Amniotic stem cell (primary cell): Measurements from ENCODE around the gene PTTG1.
"Not testable (repeated sequence)": the region's sequence is repeated elsewhere in the genome, so short reads cannot be mapped to it uniquely, and the experiment has no call there.

Source experiments
- DNase-seq: peaks from one replicate; lab custom pipeline; 2025; lab: John Stamatoyannopoulos, UW

PTTG1 gene

GRCh38 chr5:160423099-160423498, 1.4 kb downstream of the PTTG1 start:
- DNase-seq = no peak

GRCh38 chr5:160427607-160428006, 6.0 kb downstream of the PTTG1 start:
- DNase-seq = no peak

- no peak for DNase-seq
These were observed 10.5 kb downstream of the PTTG1 start for GRCh38 chr5:160432196-160432595.

GRCh38 chr5:160432787-160433186, 11.1 kb downstream of the PTTG1 start:
- no peak for DNase-seq

GRCh38 chr5:160434022-160434531, 12.4 kb downstream of the PTTG1 start:
- no peak for DNase-seq

GRCh38 chr5:160435532-160435931, 13.9 kb downstream of the PTTG1 start:
- no peak for DNase-seq

- DNase-seq = no peak
These were observed 14.4 kb downstream of the PTTG1 start for GRCh38 chr5:160436017-160436416.

- DNase-seq = not testable (repeated sequence)
These were observed 15.0 kb downstream of the PTTG1 start for GRCh38 chr5:160436661-160437060.

GRCh38 chr5:160437271-160437670, 15.6 kb downstream of the PTTG1 start:
- DNase-seq = no peak

GRCh38 chr5:160438316-160439204, 16.9 kb downstream of the PTTG1 start:
- peak; percentile 57 for DNase-seq

- DNase-seq = peak; percentile 6
These were observed 17.5 kb downstream of the PTTG1 start for GRCh38 chr5:160439205-160439600.

- DNase-seq = no peak
These were observed 19.7 kb downstream of the PTTG1 start for GRCh38 chr5:160441311-160441781.

- DNase-seq = no peak
These were observed 21.3 kb downstream of the PTTG1 start for GRCh38 chr5:160442824-160443431.

GRCh38 chr5:160444407-160444806, 22.8 kb downstream of the PTTG1 start:
- no peak for DNase-seq

- no peak for DNase-seq
These were observed 23.5 kb downstream of the PTTG1 start for GRCh38 chr5:160445132-160445531.

- DNase-seq = no peak
These were observed 24.1 kb downstream of the PTTG1 start for GRCh38 chr5:160445751-160446150.

- DNase-seq = no peak
These were observed 27.2 kb downstream of the PTTG1 start for GRCh38 chr5:160448886-160449285.

- DNase-seq = no peak
These were observed 27.8 kb downstream of the PTTG1 start for GRCh38 chr5:160449458-160449857.

- DNase-seq = no peak
These were observed 28.7 kb downstream of the PTTG1 start for GRCh38 chr5:160450164-160450932.

GRCh38 chr5:160451281-160451680, 29.6 kb downstream of the PTTG1 start:
- no peak for DNase-seq

- no peak for DNase-seq
These were observed 30.4 kb downstream of the PTTG1 start for GRCh38 chr5:160452036-160452435.

- no peak for DNase-seq
These were observed 31.1 kb downstream of the PTTG1 start for GRCh38 chr5:160452795-160453194.
